IgD-negative memory B cell (primary cell): Measurements from ENCODE around the gene KRTAP10-5. TPM values are rescaled to one million over a fixed set of nuclear protein-coding genes. Genes with fewer than 3 reads are reported as not detected.
A peak's percentile ranks its signal among the peaks of the same experiment; 100 is the strongest.
"Not testable (repeated sequence)": the region's sequence is repeated elsewhere in the genome, so short reads cannot be mapped to it uniquely, and the experiment has no call there.

ENCODE experiments used
- H3K27ac Mint-ChIP-seq, 3 donors: one replicate each; pipeline ENCODE4 v1.8.0; 2020 to 2022; ENCODE audit warnings: mild to moderate bottlenecking in 3 of 3, mixed read lengths in 3 of 3, moderate library complexity in 1 of 3
- H3K27me3 Mint-ChIP-seq: one replicate; pipeline ENCODE4 v1.8.0; 2021; ENCODE audit warnings: mixed read lengths
- H3K36me3 Mint-ChIP-seq: one replicate; pipeline ENCODE4 v1.8.0; 2020; ENCODE audit warnings: mild to moderate bottlenecking, mixed read lengths
- H3K4me1 Mint-ChIP-seq, 3 donors: one replicate each; pipeline ENCODE4 v1.8.0; 2020 to 2022; ENCODE audit warnings: mixed read lengths in 3 of 3, mild to moderate bottlenecking in 1 of 3
- H3K4me3 Mint-ChIP-seq, 4 donors: one replicate each; pipeline ENCODE4 v1.8.0; 2020 to 2022; ENCODE audit warnings: mild to moderate bottlenecking in 4 of 4, mixed read lengths in 4 of 4, moderate library complexity in 3 of 4
- H3K9me3 Mint-ChIP-seq, 3 donors: one replicate each; pipeline ENCODE4 v1.8.0; 2020 to 2021; ENCODE audit warnings: mixed read lengths in 3 of 3, mild to moderate bottlenecking in 1 of 3
- polyA plus RNA-seq: library from polyadenylated mRNA; unstranded; fragments of 300-500 nt; fragmentation: Illumina TruSeq; gene quantifications from one replicate; pipeline ENCODE4 v1.2.3, GENCODE V29; 2021

KRTAP10-5 gene
- polyA plus RNA-seq, result not detected

- H3K36me3 Mint-ChIP-seq, H3K27ac Mint-ChIP-seq, H3K4me1 Mint-ChIP-seq: not testable (repeated sequence)
- Mint-ChIP-seq H3K27me3 (peaks cover 12% of the 10 kb centered on the region), H3K9me3 (peaks cover 4 to 30% (median 19%) of the 10 kb centered on the region in 3 donors), H3K4me3 (peak within 1 kb of the TSS in 1 of 4 donors; percentile 32)
These were observed at the start of gene KRTAP10-5 for GRCh38 chr21:44580231-44580821. TSS of gene KRTAP10-5 (minus strand) at chr21:44580604. CDS start at chr21:44580578, 26 bp downstream.

- Mint-ChIP-seq H3K27ac (no peak overlapping the region), H3K9me3 (peaks cover 11 to 41% (median 30%) of the 10 kb centered on the region in 3 donors), H3K4me3 (no peak overlapping the region), H3K36me3 (peaks cover 8% of the 10 kb centered on the region), H3K4me1 (peaks cover 0 to 4% (median 2%) of the 10 kb centered on the region in 3 donors), H3K27me3 (peaks cover 10% of the 10 kb centered on the region)
These were observed 48.4 kb upstream of the KRTAP10-5 start for GRCh38 chr21:44628707-44629391.

- Mint-ChIP-seq H3K9me3 (peaks cover 11 to 45% (median 36%) of the 10 kb centered on the region in 3 donors), H3K27me3 (peaks cover 10% of the 10 kb centered on the region)
- not testable (repeated sequence) for H3K4me3 Mint-ChIP-seq, H3K27ac Mint-ChIP-seq, H3K4me1 Mint-ChIP-seq, H3K36me3 Mint-ChIP-seq
These were observed 47.4 kb upstream of the KRTAP10-5 start for GRCh38 chr21:44627831-44628233.

GRCh38 chr21:44627181-44627822 lies 46.9 kb upstream of the KRTAP10-5 start:
- not testable (repeated sequence) for H3K36me3 Mint-ChIP-seq, H3K4me1 Mint-ChIP-seq, H3K27ac Mint-ChIP-seq, H3K4me3 Mint-ChIP-seq
- Mint-ChIP-seq H3K9me3 (peaks cover 14 to 49% (median 35%) of the 10 kb centered on the region in 3 donors), H3K27me3 (peaks cover 11% of the 10 kb centered on the region)

- H3K9me3 Mint-ChIP-seq, result peaks cover 14 to 49% (median 32%) of the 10 kb centered on the region in 3 donors
- peaks cover 12% of the 10 kb centered on the region for H3K27me3 Mint-ChIP-seq
- H3K36me3 Mint-ChIP-seq, result peaks cover 8% of the 10 kb centered on the region
- no peak within 1 kb of the TSS for H3K27ac Mint-ChIP-seq
- no peak within 1 kb of the TSS for H3K4me3 Mint-ChIP-seq
- peaks cover 0 to 4% (median 2%) of the 10 kb centered on the region in 3 donors for H3K4me1 Mint-ChIP-seq
These were observed 46.3 kb upstream of the KRTAP10-5 start, which contains the start of gene KRTAP10-9 for GRCh38 chr21:44626673-44627143. TSS of gene KRTAP10-9 (plus strand) at chr21:44627093. CDS start at chr21:44627172, 79 bp downstream.

GRCh38 chr21:44626262-44626661 lies 45.9 kb upstream of the KRTAP10-5 start:
- Mint-ChIP-seq H3K27ac (no peak overlapping the region), H3K4me3 (no peak overlapping the region), H3K9me3 (peaks cover 13 to 46% (median 29%) of the 10 kb centered on the region in 3 donors), H3K36me3 (peaks cover 8% of the 10 kb centered on the region), H3K27me3 (peaks cover 12% of the 10 kb centered on the region), H3K4me1 (peaks cover 0 to 4% (median 2%) of the 10 kb centered on the region in 3 donors)

- Mint-ChIP-seq H3K4me1 (peaks cover 0 to 4% (median 2%) of the 10 kb centered on the region in 3 donors), H3K9me3 (peaks cover 14 to 41% (median 27%) of the 10 kb centered on the region in 3 donors), H3K4me3 (no peak overlapping the region), H3K36me3 (peaks cover 4% of the 10 kb centered on the region), H3K27ac (no peak overlapping the region), H3K27me3 (peaks cover 12% of the 10 kb centered on the region)
These were observed 45.4 kb upstream of the KRTAP10-5 start for GRCh38 chr21:44625756-44626155.

GRCh38 chr21:44623575-44623974 lies 43.2 kb upstream of the KRTAP10-5 start:
- Mint-ChIP-seq H3K36me3 (peaks cover 4% of the 10 kb centered on the region), H3K27me3 (peaks cover 12% of the 10 kb centered on the region), H3K4me3 (peak overlapping the region in 1 of 4 donors; percentile 30), H3K4me1 (peaks cover 8 to 12% (median 11%) of the 10 kb centered on the region in 3 donors), H3K27ac (no peak overlapping the region), H3K9me3 (peaks cover 23 to 45% (median 43%) of the 10 kb centered on the region in 3 donors)

- peaks cover 23 to 42% (median 38%) of the 10 kb centered on the region in 3 donors for H3K9me3 Mint-ChIP-seq
- H3K4me1 Mint-ChIP-seq, result peaks cover 11 to 17% (median 17%) of the 10 kb centered on the region in 3 donors
These were observed 39.5 kb upstream of the KRTAP10-5 start for GRCh38 chr21:44619886-44620285.

GRCh38 chr21:44618909-44619308 lies 38.5 kb upstream of the KRTAP10-5 start:
- H3K4me3 Mint-ChIP-seq, result peak overlapping the region in 2 of 4 donors; percentile 56 to 60
- H3K4me1 Mint-ChIP-seq, result peaks cover 11 to 17% (median 17%) of the 10 kb centered on the region in 3 donors
- peak overlapping the region; percentile 19 to 87 (median 85) for H3K27ac Mint-ChIP-seq
- H3K9me3 Mint-ChIP-seq, result peaks cover 17 to 33% (median 29%) of the 10 kb centered on the region in 3 donors
- peaks cover 4% of the 10 kb centered on the region for H3K36me3 Mint-ChIP-seq
- peaks cover 2% of the 10 kb centered on the region for H3K27me3 Mint-ChIP-seq

More at GRCh38 chr21:44619886-44620285, 39.5 kb upstream of the KRTAP10-5 start:
- peaks cover 4% of the 10 kb centered on the region for H3K36me3 Mint-ChIP-seq
- H3K27me3 Mint-ChIP-seq, result peaks cover 3% of the 10 kb centered on the region
- H3K27ac Mint-ChIP-seq, result peak overlapping the region in 1 of 3 donors; percentile 85
- no peak overlapping the region for H3K4me3 Mint-ChIP-seq

GRCh38 chr21:44618504-44618903 lies 38.1 kb upstream of the KRTAP10-5 start:
- peaks cover 3% of the 10 kb centered on the region for H3K36me3 Mint-ChIP-seq
- H3K4me1 Mint-ChIP-seq, result peaks cover 11 to 17% (median 17%) of the 10 kb centered on the region in 3 donors
- H3K27ac Mint-ChIP-seq, result peak overlapping the region; percentile 19 to 85 (median 69)
- peak overlapping the region in 2 of 4 donors; percentile 56 to 60 for H3K4me3 Mint-ChIP-seq
- peaks cover 2% of the 10 kb centered on the region for H3K27me3 Mint-ChIP-seq
- H3K9me3 Mint-ChIP-seq, result peaks cover 15 to 29% (median 27%) of the 10 kb centered on the region in 3 donors

- no peaks in the 10 kb centered on the region for H3K36me3 Mint-ChIP-seq
- peaks cover 3% of the 10 kb centered on the region for H3K27me3 Mint-ChIP-seq
- H3K4me1 Mint-ChIP-seq, result peaks cover 11 to 17% (median 17%) of the 10 kb centered on the region in 3 donors
- H3K4me3 Mint-ChIP-seq, result peak overlapping the region in 1 of 4 donors; percentile 28
- peak overlapping the region in 1 of 3 donors; percentile 53 for H3K27ac Mint-ChIP-seq
- peaks cover 12 to 21% (median 16%) of the 10 kb centered on the region in 3 donors for H3K9me3 Mint-ChIP-seq
These were observed 36.7 kb upstream of the KRTAP10-5 start for GRCh38 chr21:44617071-44617501.

- Mint-ChIP-seq H3K4me3 (no peak overlapping the region), H3K36me3 (no peaks in the 10 kb centered on the region), H3K4me1 (peaks cover 11 to 17% (median 17%) of the 10 kb centered on the region in 3 donors), H3K27ac (no peak overlapping the region), H3K27me3 (peaks cover 3% of the 10 kb centered on the region), H3K9me3 (peaks cover 9 to 21% (median 12%) of the 10 kb centered on the region in 3 donors)
These were observed 36.2 kb upstream of the KRTAP10-5 start for GRCh38 chr21:44616591-44616926.

GRCh38 chr21:44615911-44616590 lies 35.6 kb upstream of the KRTAP10-5 start:
- Mint-ChIP-seq H3K4me1 (peaks cover 11 to 17% (median 17%) of the 10 kb centered on the region in 3 donors), H3K9me3 (peaks cover 9 to 24% (median 18%) of the 10 kb centered on the region in 3 donors), H3K36me3 (no peaks in the 10 kb centered on the region), H3K27ac (no peak overlapping the region), H3K4me3 (no peak overlapping the region), H3K27me3 (peaks cover 3% of the 10 kb centered on the region)
